HG02840 (cell line): ENCODE data around the gene FRS2.
"Not testable (repeated sequence)": the region's sequence is repeated elsewhere in the genome, so short reads cannot be mapped to it uniquely, and the experiment has no call there.

Experiments
- ATAC-seq: cut with Tn5 transposase; IDR thresholded peaks from one replicate; pipeline ENCODE4 v1.9.1; 2021; ENCODE audit warnings: mild to moderate bottlenecking, moderate library complexity, moderate number of reproducible peaks; ENCODE audit not compliant: unreplicated experiment, low FRiP score

FRS2 gene, protein sequence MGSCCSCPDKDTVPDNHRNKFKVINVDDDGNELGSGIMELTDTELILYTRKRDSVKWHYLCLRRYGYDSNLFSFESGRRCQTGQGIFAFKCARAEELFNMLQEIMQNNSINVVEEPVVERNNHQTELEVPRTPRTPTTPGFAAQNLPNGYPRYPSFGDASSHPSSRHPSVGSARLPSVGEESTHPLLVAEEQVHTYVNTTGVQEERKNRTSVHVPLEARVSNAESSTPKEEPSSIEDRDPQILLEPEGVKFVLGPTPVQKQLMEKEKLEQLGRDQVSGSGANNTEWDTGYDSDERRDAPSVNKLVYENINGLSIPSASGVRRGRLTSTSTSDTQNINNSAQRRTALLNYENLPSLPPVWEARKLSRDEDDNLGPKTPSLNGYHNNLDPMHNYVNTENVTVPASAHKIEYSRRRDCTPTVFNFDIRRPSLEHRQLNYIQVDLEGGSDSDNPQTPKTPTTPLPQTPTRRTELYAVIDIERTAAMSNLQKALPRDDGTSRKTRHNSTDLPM

GRCh38 chr12:69470189-69471075 is at the start of gene FRS2:
Gene FRS2, plus strand, starts transcription at chr12:69470388. Its CDS starts 98,643 bp downstream, at chr12:69569031.
- peak; percentile 97 for ATAC-seq

DNA sequence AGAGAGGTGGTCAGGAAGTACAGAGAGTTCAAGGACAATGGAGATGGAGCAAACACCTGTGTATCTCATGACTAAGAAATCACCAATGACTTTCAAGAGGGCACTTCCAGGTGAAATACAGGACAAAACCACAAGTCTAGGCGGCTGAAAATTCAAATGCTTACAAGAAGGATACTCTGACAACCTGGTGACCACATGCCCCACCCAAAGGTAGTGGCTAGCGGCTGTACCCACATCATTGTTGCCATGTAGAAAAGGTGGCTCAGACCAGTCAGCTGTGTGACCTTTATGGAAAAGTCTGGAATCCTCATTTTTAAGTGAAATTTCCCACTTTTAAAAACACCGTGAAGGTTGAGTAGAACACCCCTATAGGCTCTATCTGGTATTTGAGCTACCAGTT is 48.6 kb upstream of the FRS2 start:
- ATAC-seq = no peak

DNA sequence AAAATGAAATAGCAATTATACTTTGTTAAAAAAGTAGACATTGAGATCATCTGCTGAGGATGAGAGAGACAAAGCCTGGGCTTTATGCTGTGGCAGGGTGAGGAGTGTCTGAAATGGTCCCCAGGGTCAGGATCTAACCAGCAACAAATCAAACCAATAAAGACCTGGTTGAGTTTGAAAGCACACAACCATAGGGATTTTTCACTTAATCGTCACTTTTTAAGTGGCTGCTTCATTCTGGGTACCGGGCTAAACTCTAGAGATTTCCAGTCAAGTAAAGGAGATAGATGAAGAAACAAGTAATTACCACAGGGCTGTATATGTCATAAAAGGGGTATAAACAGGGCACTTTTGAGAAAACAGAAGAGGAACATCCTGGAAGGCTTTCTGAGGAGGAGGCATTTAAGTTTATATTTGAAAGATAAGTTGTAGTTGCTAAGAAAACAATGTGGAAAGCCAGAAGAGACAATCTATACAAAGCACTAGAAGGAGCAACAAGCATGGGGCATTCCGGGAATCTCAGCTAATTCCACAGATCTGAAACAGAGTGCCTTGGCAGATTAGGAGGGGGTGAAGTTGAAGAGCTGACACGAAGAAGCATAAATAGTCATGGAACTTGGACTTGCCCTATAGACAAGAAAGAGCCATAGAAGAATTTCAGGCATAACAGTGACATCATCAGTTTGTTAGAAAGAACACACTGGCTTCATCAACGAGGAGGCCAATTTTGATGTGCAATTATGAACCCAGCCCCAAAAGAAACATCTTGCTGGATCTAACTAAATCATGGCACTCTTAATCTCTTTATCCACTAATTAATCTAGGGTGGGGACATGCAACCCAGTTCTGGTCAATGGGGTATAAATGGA is 46.9 kb upstream of the FRS2 start:
- ATAC-seq = no peak

- ATAC-seq = no peak
Observed at GRCh38 chr12:69425417-69425816, 44.8 kb upstream of the FRS2 start.

DNA sequence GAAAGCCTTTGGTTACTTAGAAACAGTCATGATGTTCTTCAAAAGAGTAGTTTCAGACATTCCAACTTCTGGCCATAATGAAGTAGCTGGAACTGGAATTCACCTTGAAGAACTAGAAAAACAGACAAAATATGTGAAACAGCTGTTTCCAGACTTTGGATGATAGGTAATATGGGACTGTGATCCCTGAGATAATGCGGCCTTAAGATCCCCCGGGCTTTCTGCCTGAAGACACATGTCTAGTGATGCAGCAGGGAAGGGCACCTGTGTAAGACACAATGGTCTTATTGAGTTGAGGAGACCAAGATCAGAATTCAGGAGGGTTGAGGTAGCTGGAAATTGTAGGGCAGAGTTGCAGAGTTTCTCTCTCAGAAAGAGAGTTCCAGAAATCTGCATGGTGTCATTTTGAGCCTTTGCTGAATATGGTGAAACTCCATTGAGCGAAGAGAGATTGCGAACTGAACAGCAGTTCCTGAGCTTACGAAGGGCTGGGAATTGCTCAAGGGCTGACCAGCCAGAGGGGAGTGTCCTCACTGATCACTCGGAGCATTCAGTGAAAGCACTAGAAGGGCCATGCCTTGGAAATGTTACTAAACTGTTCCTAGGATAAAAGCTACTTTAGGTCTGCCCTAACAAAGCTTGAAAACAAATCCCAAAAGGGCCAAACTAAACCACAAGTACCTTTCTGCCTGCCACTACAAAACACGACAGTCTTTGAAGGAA is 41.7 kb upstream of the FRS2 start:
- no peak for ATAC-seq

- no peak for ATAC-seq
Observed at GRCh38 chr12:69430942-69431590, 39.1 kb upstream of the FRS2 start.

DNA sequence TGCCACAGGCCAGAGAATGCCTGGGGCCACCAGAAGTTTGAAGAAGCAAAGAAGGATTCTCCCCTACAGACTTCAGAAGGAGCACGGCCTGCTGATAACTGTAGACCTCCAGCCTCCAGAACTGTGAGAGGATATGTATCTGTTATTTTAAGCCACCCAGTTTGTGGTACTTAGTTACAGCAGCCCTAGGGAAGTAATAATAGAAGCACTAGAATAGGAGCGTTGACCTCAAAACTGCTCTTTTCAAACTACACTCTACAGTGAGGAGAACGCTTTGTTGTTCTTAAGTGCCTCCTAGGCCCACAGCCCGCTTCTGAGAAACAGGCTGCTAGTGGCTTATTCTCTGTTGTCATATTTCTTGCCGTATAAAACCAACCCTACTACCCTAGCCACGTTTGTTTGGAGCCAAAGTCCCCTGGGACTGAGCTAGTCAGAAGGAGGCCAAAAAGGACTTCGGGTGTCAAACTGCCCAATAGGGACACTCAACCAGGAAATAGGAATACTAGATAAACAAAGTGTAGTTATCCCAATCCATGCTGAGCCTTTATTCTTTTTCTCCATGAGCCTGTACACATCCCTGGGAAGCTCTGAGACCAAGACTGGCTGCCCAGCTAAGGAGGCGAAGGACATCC is 38.5 kb upstream of the FRS2 start:
- no peak for ATAC-seq

- no peak for ATAC-seq
Observed at GRCh38 chr12:69433653-69434052, 36.5 kb upstream of the FRS2 start.

- ATAC-seq = no peak
Observed at GRCh38 chr12:69435644-69436043, 34.5 kb upstream of the FRS2 start.

- ATAC-seq = no peak
Observed at GRCh38 chr12:69437073-69437472, 33.1 kb upstream of the FRS2 start.

- ATAC-seq = no peak
Observed at GRCh38 chr12:69438539-69438938, 31.6 kb upstream of the FRS2 start.

DNA sequence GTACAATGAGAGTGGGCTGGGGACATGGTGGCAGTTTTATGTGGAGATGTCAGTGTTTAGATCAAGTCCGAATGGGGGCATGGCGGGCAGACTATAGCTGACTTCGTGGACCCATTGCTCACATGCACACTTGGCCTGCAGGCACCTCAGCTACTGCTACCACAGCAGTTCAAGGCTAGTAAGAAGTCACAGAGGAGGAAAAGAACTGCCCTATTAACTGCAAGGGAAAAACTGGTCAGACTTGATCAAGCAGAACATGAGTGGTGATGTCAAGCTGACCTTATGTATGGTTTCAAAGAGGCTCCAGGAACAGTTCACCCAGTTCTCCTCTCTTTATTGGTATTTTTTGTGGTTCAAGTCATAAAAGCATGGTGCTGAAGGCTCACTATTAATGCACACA is 30.2 kb upstream of the FRS2 start:
- ATAC-seq = no peak

DNA sequence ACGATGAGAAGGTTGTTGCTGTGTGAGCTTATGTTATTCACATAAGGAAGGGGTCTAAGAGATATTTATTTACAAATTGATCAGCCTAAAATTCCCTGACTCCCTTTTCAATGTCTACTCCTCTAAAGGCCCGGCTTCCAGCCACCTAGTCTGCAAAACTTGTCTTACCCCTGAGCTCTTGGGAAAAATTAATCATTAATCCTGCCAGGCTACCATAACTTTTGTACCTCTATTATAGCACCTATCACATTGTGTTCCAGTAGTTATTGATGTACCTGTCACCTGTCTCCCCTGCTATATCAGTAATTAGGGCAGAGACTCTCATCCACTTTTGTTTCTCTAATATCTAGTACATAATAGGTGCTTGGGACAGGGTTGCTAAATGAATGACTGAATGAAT is 29.3 kb upstream of the FRS2 start:
- no peak for ATAC-seq

DNA sequence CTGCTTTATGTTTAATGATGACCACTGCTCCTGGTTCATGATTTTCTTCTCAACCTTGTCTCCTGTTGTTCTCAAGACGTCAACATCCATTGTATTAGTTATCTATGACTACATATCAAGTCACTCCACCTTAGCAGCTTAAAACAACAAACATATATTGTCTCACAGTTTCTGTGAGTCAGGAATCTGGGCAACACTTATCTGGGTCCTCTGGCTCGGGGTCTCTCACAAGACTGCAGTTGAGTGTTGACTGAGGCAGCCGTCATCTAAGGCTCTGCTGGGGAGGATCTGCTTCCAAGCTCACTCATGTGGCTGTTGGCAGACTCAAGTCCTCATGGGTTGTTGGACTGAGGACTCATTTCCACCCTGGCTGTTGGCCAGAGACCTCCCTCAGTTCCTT is 27.3 kb upstream of the FRS2 start:
- ATAC-seq = no peak

DNA sequence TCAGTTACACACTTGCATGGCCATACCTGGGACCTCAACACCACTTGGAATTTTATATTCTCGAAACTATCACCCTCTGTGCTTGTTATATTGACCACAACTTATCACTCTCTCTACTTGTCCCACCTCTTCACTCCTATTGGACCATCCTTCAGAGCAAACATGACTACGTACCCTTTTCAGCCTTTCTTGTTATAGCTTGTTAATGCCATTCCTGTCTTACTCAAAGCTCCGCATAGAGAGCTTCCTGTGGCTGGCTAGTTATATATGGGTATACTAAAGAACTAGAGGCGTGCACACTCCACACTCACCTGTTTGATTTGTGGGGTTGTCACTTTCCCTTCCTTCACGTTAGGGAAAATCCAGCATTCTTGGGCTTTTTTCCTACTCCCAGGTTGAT is 26.3 kb upstream of the FRS2 start:
- ATAC-seq = no peak

GRCh38 chr12:69447892-69448291 is 22.3 kb upstream of the FRS2 start:
- ATAC-seq = no peak

DNA sequence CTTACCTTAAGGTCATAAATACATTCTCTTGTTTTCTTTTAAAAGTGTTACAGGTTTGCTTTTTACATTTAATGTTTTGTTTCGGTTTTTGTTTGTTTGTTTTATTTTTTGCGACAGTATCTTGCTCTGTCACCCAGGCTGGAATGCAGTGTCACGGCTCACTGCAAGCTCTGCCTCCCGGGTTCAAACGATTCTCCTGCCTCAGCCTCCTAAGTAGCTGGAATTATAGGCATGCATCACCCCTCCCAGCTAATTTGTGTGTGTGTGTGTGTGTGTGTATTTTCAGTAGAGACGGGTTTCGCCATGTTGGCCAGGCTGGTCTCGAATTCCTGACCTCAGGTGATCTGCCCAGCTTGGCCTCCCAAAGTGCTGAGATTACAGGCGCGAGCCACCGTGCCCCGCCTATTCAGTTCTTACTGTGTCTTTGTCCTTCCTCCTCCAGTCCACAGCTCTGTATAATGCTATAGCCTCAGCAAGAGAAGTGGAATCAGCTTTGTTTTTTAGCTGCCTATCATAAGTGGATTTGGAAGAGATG is 17.5 kb upstream of the FRS2 start:
- ATAC-seq = not testable (repeated sequence)

GRCh38 chr12:69456239-69456638 is 13.9 kb upstream of the FRS2 start:
- ATAC-seq = no peak

- ATAC-seq = no peak
Observed at GRCh38 chr12:69457433-69457832, 12.8 kb upstream of the FRS2 start.
